ENCODE measurements around the gene FAM210B.
"Not testable (repeated sequence)": the region's sequence is repeated elsewhere in the genome, so short reads cannot be mapped to it uniquely, and the experiment has no call there.

Gene FAM210B

DNA sequence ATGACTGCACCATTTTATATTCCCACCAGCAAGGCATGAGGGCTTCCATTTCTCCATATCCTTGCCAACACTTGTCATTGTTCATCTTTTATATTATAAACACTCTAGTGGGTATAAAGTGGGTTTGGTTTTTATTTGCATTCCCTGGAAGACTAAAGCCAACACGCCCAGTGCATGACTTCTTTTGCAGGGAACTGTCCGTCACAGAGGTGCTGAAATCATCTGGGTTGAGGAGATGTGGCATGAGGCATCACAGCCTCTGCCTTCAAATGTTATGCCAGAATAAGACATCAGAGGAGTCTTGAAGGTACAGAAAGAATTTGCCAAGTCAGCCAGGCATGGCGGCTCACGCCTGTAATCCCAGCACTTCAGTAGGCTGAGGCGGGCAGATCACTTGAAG is 29.9 kb upstream of the FAM210B start:
- no peak overlapping the region for H3K27ac ChIP-seq
- TF ChIP-seq ZFX (IDR thresholded peaks at IDR 0.05; ENCODE audit: borderline replicate concordance) = no peak

- not testable (repeated sequence) for H3K27ac ChIP-seq
These were observed 22.1 kb upstream of the FAM210B start for GRCh38 chr20:56336709-56337108.

DNA sequence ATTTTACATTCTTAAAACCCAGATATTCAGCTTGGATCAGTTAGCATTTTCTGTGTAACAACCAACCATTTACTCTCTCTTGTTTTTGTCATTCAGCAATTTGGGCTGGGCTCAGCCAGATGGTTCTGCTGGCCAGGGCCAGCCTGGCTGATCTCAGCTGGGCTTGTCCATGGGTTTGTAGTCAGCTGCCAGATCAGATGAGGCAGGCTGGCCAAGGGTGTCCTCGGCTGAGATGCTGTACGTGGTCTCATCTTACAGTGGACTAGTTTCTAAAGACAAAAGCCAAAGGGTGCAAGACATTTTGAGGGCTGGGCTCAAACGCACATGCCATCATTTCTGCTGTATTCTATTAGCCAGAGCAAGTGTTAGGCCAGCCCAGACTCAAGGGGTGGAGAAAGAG is 16.0 kb upstream of the FAM210B start:
- H3K27ac ChIP-seq = no peak overlapping the region
- TF ChIP-seq, protein P1, sequence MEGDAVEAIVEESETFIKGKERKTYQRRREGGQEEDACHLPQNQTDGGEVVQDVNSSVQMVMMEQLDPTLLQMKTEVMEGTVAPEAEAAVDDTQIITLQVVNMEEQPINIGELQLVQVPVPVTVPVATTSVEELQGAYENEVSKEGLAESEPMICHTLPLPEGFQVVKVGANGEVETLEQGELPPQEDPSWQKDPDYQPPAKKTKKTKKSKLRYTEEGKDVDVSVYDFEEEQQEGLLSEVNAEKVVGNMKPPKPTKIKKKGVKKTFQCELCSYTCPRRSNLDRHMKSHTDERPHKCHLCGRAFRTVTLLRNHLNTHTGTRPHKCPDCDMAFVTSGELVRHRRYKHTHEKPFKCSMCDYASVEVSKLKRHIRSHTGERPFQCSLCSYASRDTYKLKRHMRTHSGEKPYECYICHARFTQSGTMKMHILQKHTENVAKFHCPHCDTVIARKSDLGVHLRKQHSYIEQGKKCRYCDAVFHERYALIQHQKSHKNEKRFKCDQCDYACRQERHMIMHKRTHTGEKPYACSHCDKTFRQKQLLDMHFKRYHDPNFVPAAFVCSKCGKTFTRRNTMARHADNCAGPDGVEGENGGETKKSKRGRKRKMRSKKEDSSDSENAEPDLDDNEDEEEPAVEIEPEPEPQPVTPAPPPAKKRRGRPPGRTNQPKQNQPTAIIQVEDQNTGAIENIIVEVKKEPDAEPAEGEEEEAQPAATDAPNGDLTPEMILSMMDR (IDR thresholded peaks at IDR 0.05) = no peak
- no peak for TF ChIP-seq ZFX (IDR thresholded peaks at IDR 0.05; ENCODE audit: borderline replicate concordance)

DNA sequence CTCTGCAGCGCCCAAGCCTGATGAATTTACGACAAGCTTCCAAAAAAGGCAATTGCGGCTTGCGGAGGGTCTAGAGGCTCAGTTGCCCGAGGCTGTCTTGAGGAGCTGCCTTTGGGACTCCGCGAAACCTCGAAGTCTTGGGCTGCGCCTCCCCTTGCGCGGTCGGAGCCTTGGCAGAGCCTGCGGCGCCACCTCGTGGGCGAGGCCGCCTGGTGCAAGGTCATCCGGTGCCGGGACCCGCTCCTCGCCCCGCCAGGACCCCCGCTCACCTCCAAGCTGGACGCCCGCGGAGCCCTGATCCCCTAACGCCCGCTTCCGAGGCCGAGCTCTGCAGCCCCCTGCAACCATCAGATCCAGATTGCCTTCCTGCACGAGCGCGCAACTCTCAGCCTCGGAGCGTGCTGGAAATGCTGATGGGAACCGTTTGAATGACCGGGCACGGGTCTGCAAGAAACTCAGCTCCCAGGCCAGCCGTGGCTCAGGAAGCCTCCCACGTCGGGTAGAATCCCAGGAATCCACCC is 14.9 kb upstream of the FAM210B start:
- H3K27ac ChIP-seq = no peak overlapping the region
- TF ChIP-seq ZFX (IDR thresholded peaks at IDR 0.05; ENCODE audit: borderline replicate concordance) = no peak
- TF ChIP-seq, protein P1 (IDR thresholded peaks at IDR 0.05) = peak; percentile 88

DNA sequence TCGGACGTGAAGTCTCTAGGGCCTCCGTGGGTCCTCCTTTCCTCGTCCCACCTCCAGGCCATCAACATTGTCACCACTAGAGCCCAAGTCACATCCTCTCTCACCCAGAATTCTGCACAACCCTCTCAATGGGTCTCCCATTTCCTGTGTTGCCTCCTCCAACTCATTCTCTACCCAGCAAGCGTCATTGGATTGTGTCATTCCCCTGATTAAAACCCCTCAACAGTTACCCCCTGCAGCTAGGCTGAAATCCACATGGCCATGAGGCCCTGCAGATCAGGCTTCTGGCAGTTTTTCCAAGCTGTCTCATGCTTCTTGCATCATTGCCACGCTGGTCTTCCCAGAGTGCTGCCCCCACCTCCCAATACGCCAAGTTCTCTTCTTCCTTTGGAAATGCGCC is 12.9 kb upstream of the FAM210B start:
- H3K27ac ChIP-seq = no peak overlapping the region

GRCh38 chr20:56347628-56348304 is 11.0 kb upstream of the FAM210B start:
- TF ChIP-seq ZFX (IDR thresholded peaks at IDR 0.05; ENCODE audit: borderline replicate concordance) = no peak
- TF ChIP-seq, protein P1 (IDR thresholded peaks at IDR 0.05) = no peak

More for the DNA sequence above, 12.9 kb upstream of the FAM210B start:
- TF ChIP-seq, protein P1 (IDR thresholded peaks at IDR 0.05) = no peak
- no peak for TF ChIP-seq ZFX (IDR thresholded peaks at IDR 0.05; ENCODE audit: borderline replicate concordance)

DNA sequence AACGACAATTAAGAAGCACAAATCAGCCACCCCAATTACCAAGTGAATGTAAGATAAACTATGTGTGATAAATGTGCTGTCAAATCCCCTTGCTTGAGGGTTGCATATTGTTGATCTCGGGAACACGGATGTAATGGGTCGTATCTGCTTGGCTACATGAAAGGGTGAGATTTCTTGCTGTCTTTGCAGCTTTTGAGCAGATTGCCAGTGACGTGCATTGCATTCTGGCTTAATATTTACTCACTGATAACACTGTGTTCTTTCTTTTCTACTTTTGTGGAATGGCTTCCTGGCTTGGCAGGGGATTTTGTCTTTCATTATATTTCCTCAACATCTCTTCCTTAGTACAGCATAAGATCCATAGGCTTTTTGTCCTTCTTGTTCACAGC is 10.5 kb upstream of the FAM210B start:
- no peak for TF ChIP-seq ZFX (IDR thresholded peaks at IDR 0.05; ENCODE audit: borderline replicate concordance)
- TF ChIP-seq, protein P1 (IDR thresholded peaks at IDR 0.05) = no peak
- H3K27ac ChIP-seq = peak overlapping the region; percentile 41

More at GRCh38 chr20:56347628-56348304, 11.0 kb upstream of the FAM210B start:
- H3K27ac ChIP-seq = peak overlapping the region; percentile 41

GRCh38 chr20:56348746-56349145 is 10.0 kb upstream of the FAM210B start:
- no peak for TF ChIP-seq ZFX (IDR thresholded peaks at IDR 0.05; ENCODE audit: borderline replicate concordance)
- TF ChIP-seq, protein P1 (IDR thresholded peaks at IDR 0.05) = no peak
- H3K27ac ChIP-seq = peak overlapping the region; percentile 41
